OCI-LY3 (cell line): ENCODE measurements around the gene TMEM18.
A peak's percentile ranks its signal among the peaks of the same experiment; 100 is the strongest.

Experiments used
- H2AFZ ChIP-seq: fragments of 200-600, 300-600 bp; shearing (Covaris generic); 2 replicates; pipeline ENCODE4 v1.6.0; 2014; ENCODE audit warnings: antibody characterized with exemption, low read depth, low read length
- H3K27ac ChIP-seq: fragments of 200-600, 300-600 bp; sonication (generic); 2 replicates; pipeline ENCODE4 v1.5.1; 2014; ENCODE audit warnings: mild to moderate bottlenecking, low read length, moderate library complexity, mixed read lengths
- H3K27me3 ChIP-seq: fragments of 200-600, 300-600 bp; sonication (generic); 2 replicates; pipeline ENCODE4 v1.6.1; 2014; ENCODE audit warnings: low read depth, low read length, mixed read lengths
- H3K36me3 ChIP-seq: fragments of 200-600, 300-600 bp; sonication (generic); replicated peaks from 2 replicates; pipeline ENCODE3; 2014; ENCODE audit warnings: low read depth, low read length, mixed read lengths
- H3K4me1 ChIP-seq: fragments of 300-600, 200-600 bp; sonication (generic); 2 replicates; pipeline ENCODE4 v1.6.1; 2014; ENCODE audit warnings: low read length, mixed read lengths
- H3K4me2 ChIP-seq: fragments of 200-600, 300-600 bp; sonication (generic); 2 replicates; pipeline ENCODE4 v1.6.1; 2014; ENCODE audit warnings: low read length, mixed read lengths
- H3K4me3 ChIP-seq: fragments of 300-600, 200-600 bp; sonication (generic); 2 replicates; pipeline ENCODE4 v1.5.1; 2014; ENCODE audit warnings: antibody characterized with exemption, mild to moderate bottlenecking, low read length, moderate library complexity
- H3K79me2 ChIP-seq: fragments of 300-600, 200-600 bp; shearing (Covaris generic); 2 replicates; pipeline ENCODE4 v1.6.1; 2014; ENCODE audit warnings: mild to moderate bottlenecking, low read length, mixed read lengths
- H3K9ac ChIP-seq: fragments of 300-600, 200-600 bp; shearing (Covaris generic); 2 replicates; pipeline ENCODE4 v1.6.0; 2014; ENCODE audit warnings: mild to moderate bottlenecking, low read length, moderate library complexity
- H3K9me3 ChIP-seq: fragments of 200-600, 300-600 bp; shearing (Covaris generic); 2 replicates; pipeline ENCODE4 v1.6.1; 2014; ENCODE audit warnings: low read length, mixed read lengths; ENCODE audit not compliant: insufficient read depth
- H4K20me1 ChIP-seq: fragments of 200-600, 300-600 bp; sonication (generic); 2 replicates; pipeline ENCODE4 v1.6.1; 2016; ENCODE audit warnings: low read length, mixed read lengths; ENCODE audit not compliant: insufficient read depth
- CTCF ChIP-seq: fragments of 200-600, 300-600 bp; sonication (generic); IDR thresholded peaks from 2 replicates; pipeline ENCODE4 v1.5.1; 2014; ENCODE audit warnings: antibody characterized with exemption, low read length, low read depth
- EZH2phosphoT487 ChIP-seq: fragments of 200-600 bp; shearing (Covaris generic); IDR thresholded peaks from 2 replicates; pipeline ENCODE4 v1.6.1; 2018; ENCODE audit warnings: antibody characterized with exemption, mixed run types, low read depth

TMEM18 gene

GRCh38 chr2:669323-669722 is 7.9 kb downstream of the TMEM18 start:
- Histone ChIP-seq H2AFZ (no peak overlapping the region), H3K9me3 (no peaks in the 10 kb centered on the region), H3K4me2 (no peak overlapping the region), H3K4me3 (no peak overlapping the region), H3K79me2 (peaks cover 11% of the 10 kb centered on the region), H3K36me3 (peaks cover 62% of the 10 kb centered on the region), H3K27me3 (no peaks in the 10 kb centered on the region), H3K4me1 (no peaks in the 10 kb centered on the region), H3K9ac (no peak overlapping the region), H4K20me1 (0 out of 2 replicates have a peak, but pooled peaks cover 3% of the 10 kb centered on the region), H3K27ac (no peak overlapping the region)
- TF ChIP-seq EZH2phosphoT487 (no peak), CTCF (no peak)

GRCh38 chr2:668000-668398 is 9.2 kb downstream of the TMEM18 start:
- H3K27ac ChIP-seq = no peak overlapping the region
- H2AFZ ChIP-seq = no peak overlapping the region
- peaks cover 69% of the 10 kb centered on the region for H3K36me3 ChIP-seq
- peaks cover 1% of the 10 kb centered on the region; the same call in 1 of the 2 replicates for H3K79me2 ChIP-seq
- H3K9ac ChIP-seq = no peak overlapping the region
- no peak overlapping the region for H3K4me3 ChIP-seq
- no peaks in the 10 kb centered on the region for H3K27me3 ChIP-seq
- TF ChIP-seq CTCF = no peak
- TF ChIP-seq EZH2phosphoT487 = no peak
- H3K4me2 ChIP-seq = no peak overlapping the region
- H3K9me3 ChIP-seq = no peaks in the 10 kb centered on the region
- no peaks in the 10 kb centered on the region for H4K20me1 ChIP-seq
- H3K4me1 ChIP-seq = no peaks in the 10 kb centered on the region

GRCh38 chr2:667332-667999 is 9.7 kb downstream of the TMEM18 start:
- Histone ChIP-seq H4K20me1 (no peaks in the 10 kb centered on the region), H3K4me3 (no peak overlapping the region), H3K27me3 (no peaks in the 10 kb centered on the region), H3K9me3 (no peaks in the 10 kb centered on the region), H3K79me2 (no peaks in the 10 kb centered on the region), H3K4me1 (no peaks in the 10 kb centered on the region), H3K4me2 (no peak overlapping the region), H3K27ac (no peak overlapping the region), H3K9ac (no peak overlapping the region), H2AFZ (no peak overlapping the region), H3K36me3 (peaks cover 69% of the 10 kb centered on the region)
- no peak for TF ChIP-seq EZH2phosphoT487
- peak; percentile 14; the same call in 1 of the 2 replicates for TF ChIP-seq CTCF

- H3K9me3 ChIP-seq = no peaks in the 10 kb centered on the region
- TF ChIP-seq EZH2phosphoT487 (no peak), CTCF (no peak)
- H3K79me2 ChIP-seq = no peaks in the 10 kb centered on the region
- no peak overlapping the region for H3K4me2 ChIP-seq
- no peaks in the 10 kb centered on the region for H4K20me1 ChIP-seq
- no peak overlapping the region for H3K4me3 ChIP-seq
- no peaks in the 10 kb centered on the region for H3K27me3 ChIP-seq
- H3K4me1 ChIP-seq = no peaks in the 10 kb centered on the region
- no peak overlapping the region for H3K27ac ChIP-seq
- no peak overlapping the region for H3K9ac ChIP-seq
- H3K36me3 ChIP-seq = peaks cover 63% of the 10 kb centered on the region
- no peak overlapping the region for H2AFZ ChIP-seq
Observed at GRCh38 chr2:666441-666840, 10.8 kb downstream of the TMEM18 start.
